Hepatocyte (in vitro differentiated cells): ENCODE data around the gene CCDC198. TPM values are rescaled to one million over a fixed set of nuclear protein-coding genes. Genes with fewer than 3 reads are reported as not detected.

Source experiments
- DNase-seq: peaks from one replicate; pipeline ENCODE4 v3.0.0-alpha.2; 2016; ENCODE audit warnings: low spot score
- H2AFZ ChIP-seq: fragments of 200-600 bp; sonication (generic); 2 replicates; pipeline ENCODE4 v1.6.0; 2016; ENCODE audit warnings: antibody characterized with exemption, mild to moderate bottlenecking
- H3K27ac ChIP-seq: fragments of 200-600 bp; sonication (generic); 2 replicates; pipeline ENCODE4 v1.5.1; 2016; ENCODE audit warnings: mild to moderate bottlenecking
- H3K27me3 ChIP-seq: fragments of 200-600 bp; sonication (generic); 2 replicates; pipeline ENCODE4 v1.6.1; 2016
- H3K36me3 ChIP-seq: fragments of 200-600 bp; sonication (generic); replicated peaks from 2 replicates; pipeline ENCODE4 v1.5.1; 2016; ENCODE audit warnings: low read depth; ENCODE audit not compliant: insufficient read depth
- H3K4me1 ChIP-seq: fragments of 200-600 bp; sonication (generic); 2 replicates; pipeline ENCODE4 v1.5.1; 2016; ENCODE audit warnings: mild to moderate bottlenecking, moderate library complexity; ENCODE audit not compliant: insufficient read depth
- H3K4me2 ChIP-seq: fragments of 200-600 bp; sonication (generic); 2 replicates; pipeline ENCODE4 v1.6.0; 2016
- H3K4me3 ChIP-seq: fragments of 200-600 bp; sonication (generic); 2 replicates; pipeline ENCODE4 v1.5.1; 2016; ENCODE audit warnings: mild to moderate bottlenecking
- H3K79me2 ChIP-seq: fragments of 200-600 bp; sonication (generic); 2 replicates; pipeline ENCODE4 v1.6.0; 2017; ENCODE audit warnings: mild to moderate bottlenecking
- H3K9me2 ChIP-seq: fragments of 200-600 bp; sonication (generic); replicated peaks from 2 replicates; pipeline ENCODE4 v1.6.0; 2017; ENCODE audit warnings: mild to moderate bottlenecking; ENCODE audit not compliant: insufficient read depth
- H3K9me3 ChIP-seq: fragments of 200-600 bp; sonication (generic); 2 replicates; pipeline ENCODE4 v1.5.1; 2016; ENCODE audit warnings: low read depth, mild to moderate bottlenecking
- H4K20me1 ChIP-seq: fragments of 200-600 bp; sonication (generic); 2 replicates; pipeline ENCODE4 v1.6.0; 2016; ENCODE audit warnings: mild to moderate bottlenecking; ENCODE audit not compliant: insufficient read depth, poor library complexity, severe bottlenecking
- EZH2 ChIP-seq: fragments of 200-600 bp; sonication (generic); IDR thresholded peaks from 2 replicates; pipeline ENCODE4 v1.6.1; 2016; ENCODE audit warnings: antibody characterized with exemption, mild to moderate bottlenecking, borderline replicate concordance
- EZH2phosphoT487 ChIP-seq: fragments of 200-600 bp; sonication (generic); IDR thresholded peaks from one replicate; pipeline ENCODE4 v1.6.1; 2018; ENCODE audit warnings: antibody characterized with exemption, mild to moderate bottlenecking, low read depth, moderate library complexity; ENCODE audit not compliant: unreplicated experiment, severe bottlenecking
- WGBS: methylation state at CpG from one replicate; pipeline ENCODE4 v1.1.6; 2016; ENCODE audit warnings: low lambda C conversion rate; ENCODE audit errors: missing lambda C conversion rate; 5-methylcytosine and 5-hydroxymethylcytosine counted together
- polyA plus RNA-seq: library from polyadenylated mRNA; unstranded; fragments of >200 nt; fragmentation: Nextera tagmentation; extraction: Ambion mirVana; gene quantifications from 2 replicates; pipeline ENCODE4 v1.2.1, GENCODE V29; 2016
- total RNA-seq: library from RNA; depleted of rRNA; stranded (reverse); fragments of >200 nt; gene quantifications from 2 replicates; pipeline ENCODE4 v1.2.3, GENCODE V29; 2014
- TF ChIP-seq, protein P1 (sequence below): fragments of 200-600 bp; sonication (generic); IDR thresholded peaks from 2 replicates; pipeline ENCODE4 v1.5.1; 2016; ENCODE audit warnings: antibody characterized with exemption, mild to moderate bottlenecking; ENCODE audit not compliant: poor library complexity

The CCDC198 gene
- total and polyA plus RNA-seq, 2 experiments from 2014 or later = 8.5 to 34.5 TPM

DNA sequence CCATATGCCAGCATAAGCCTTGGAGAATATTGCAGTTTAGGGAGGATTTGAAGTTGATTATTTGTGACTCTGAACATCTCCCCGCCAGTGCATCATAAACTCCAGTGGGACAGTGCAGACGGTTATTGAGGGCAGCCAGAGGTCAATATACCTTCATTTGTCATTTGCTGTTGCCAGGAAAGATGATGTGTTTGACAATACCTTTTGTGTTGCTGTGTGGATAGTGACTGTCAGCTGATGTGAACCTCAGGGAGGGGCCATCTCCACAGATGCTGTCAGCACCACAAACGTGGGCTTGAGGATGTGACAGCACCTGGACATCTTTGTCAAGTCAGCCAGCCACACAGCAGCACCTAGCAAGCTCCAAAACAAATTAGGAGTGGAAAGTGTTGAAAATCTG lies 11.5 kb downstream of the CCDC198 start:
- Histone ChIP-seq H3K4me2 (no peak overlapping the region), H4K20me1 (no peaks in the 10 kb centered on the region), H3K4me1 (no peaks in the 10 kb centered on the region), H2AFZ (no peak overlapping the region), H3K27ac (no peak overlapping the region), H3K9me3 (no peaks in the 10 kb centered on the region), H3K36me3 (no peaks in the 10 kb centered on the region), H3K4me3 (no peak overlapping the region), H3K79me2 (no peaks in the 10 kb centered on the region), H3K9me2 (no peaks in the 10 kb centered on the region), H3K27me3 (no peaks in the 10 kb centered on the region)
- TF ChIP-seq EZH2phosphoT487 = no peak
- TF ChIP-seq, protein P1, sequence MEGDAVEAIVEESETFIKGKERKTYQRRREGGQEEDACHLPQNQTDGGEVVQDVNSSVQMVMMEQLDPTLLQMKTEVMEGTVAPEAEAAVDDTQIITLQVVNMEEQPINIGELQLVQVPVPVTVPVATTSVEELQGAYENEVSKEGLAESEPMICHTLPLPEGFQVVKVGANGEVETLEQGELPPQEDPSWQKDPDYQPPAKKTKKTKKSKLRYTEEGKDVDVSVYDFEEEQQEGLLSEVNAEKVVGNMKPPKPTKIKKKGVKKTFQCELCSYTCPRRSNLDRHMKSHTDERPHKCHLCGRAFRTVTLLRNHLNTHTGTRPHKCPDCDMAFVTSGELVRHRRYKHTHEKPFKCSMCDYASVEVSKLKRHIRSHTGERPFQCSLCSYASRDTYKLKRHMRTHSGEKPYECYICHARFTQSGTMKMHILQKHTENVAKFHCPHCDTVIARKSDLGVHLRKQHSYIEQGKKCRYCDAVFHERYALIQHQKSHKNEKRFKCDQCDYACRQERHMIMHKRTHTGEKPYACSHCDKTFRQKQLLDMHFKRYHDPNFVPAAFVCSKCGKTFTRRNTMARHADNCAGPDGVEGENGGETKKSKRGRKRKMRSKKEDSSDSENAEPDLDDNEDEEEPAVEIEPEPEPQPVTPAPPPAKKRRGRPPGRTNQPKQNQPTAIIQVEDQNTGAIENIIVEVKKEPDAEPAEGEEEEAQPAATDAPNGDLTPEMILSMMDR = no peak
- no peak for TF ChIP-seq EZH2
- WGBS = 51% methylated on average over 3 of the region's 3 CpGs
- DNase-seq = no peak

DNA sequence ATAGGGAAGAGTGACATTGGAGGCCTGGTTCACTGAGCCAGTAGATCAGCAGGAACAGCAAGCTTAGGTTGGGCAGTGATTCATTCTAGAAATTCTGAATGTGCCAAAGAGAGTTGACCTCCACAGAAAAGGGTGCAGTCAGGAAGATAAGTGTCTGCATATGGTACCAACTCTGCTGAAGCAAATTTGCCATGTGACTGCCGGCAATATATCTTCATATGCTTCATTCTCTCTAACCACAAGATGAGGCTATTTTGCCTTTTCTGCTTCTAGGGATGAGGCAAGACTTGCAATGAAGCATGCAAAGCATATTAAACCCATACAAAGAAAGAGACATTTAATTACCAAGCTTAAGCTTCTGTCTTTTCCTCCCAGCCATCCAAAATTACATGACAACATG lies 13.6 kb downstream of the CCDC198 start:
- Histone ChIP-seq H3K36me3 (no peaks in the 10 kb centered on the region), H3K27ac (no peak overlapping the region), H3K4me1 (no peaks in the 10 kb centered on the region), H3K4me3 (no peak overlapping the region), H4K20me1 (no peaks in the 10 kb centered on the region), H3K27me3 (no peaks in the 10 kb centered on the region), H3K9me3 (no peaks in the 10 kb centered on the region), H2AFZ (no peak overlapping the region), H3K4me2 (no peak overlapping the region), H3K79me2 (no peaks in the 10 kb centered on the region), H3K9me2 (no peaks in the 10 kb centered on the region)
- no peak for DNase-seq
- 93% methylated on average over 1 of the region's 1 CpG for WGBS
- TF ChIP-seq EZH2phosphoT487 = no peak
- no peak for TF ChIP-seq EZH2
- TF ChIP-seq, protein P1 = no peak

DNA sequence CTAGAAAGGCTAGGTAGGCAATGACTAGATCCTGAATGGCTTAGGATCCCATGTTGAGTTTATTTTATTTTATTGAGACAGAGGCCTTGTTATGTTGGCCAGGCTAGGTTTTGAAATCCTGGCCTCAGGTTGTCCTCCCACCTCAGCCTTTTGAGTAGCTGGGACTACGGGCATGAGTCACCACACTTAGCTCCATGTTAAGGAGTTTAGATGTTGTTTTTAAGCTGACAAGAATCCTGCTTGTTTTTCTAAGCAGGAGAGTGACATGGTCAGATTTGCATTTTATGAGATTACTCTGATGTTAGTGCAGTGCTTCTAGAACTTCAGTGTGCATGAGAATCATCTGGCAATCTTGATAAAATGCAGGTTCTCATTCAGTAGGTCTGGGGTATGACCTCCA lies 14.5 kb downstream of the CCDC198 start:
- H2AFZ ChIP-seq = no peak overlapping the region
- no peaks in the 10 kb centered on the region for H3K79me2 ChIP-seq
- H3K27me3 ChIP-seq = no peaks in the 10 kb centered on the region
- H3K9me3 ChIP-seq = no peaks in the 10 kb centered on the region
- DNase-seq = no peak
- no peaks in the 10 kb centered on the region for H3K9me2 ChIP-seq
- H3K4me1 ChIP-seq = no peaks in the 10 kb centered on the region
- H3K4me3 ChIP-seq = no peak overlapping the region
- 59% methylated on average over 1 of the region's 1 CpG for WGBS
- no peak overlapping the region for H3K27ac ChIP-seq
- no peaks in the 10 kb centered on the region for H3K36me3 ChIP-seq
- H4K20me1 ChIP-seq = no peaks in the 10 kb centered on the region
- TF ChIP-seq EZH2 (no peak), EZH2phosphoT487 (no peak)
- TF ChIP-seq, protein P1 = no peak
- no peak overlapping the region for H3K4me2 ChIP-seq

DNA sequence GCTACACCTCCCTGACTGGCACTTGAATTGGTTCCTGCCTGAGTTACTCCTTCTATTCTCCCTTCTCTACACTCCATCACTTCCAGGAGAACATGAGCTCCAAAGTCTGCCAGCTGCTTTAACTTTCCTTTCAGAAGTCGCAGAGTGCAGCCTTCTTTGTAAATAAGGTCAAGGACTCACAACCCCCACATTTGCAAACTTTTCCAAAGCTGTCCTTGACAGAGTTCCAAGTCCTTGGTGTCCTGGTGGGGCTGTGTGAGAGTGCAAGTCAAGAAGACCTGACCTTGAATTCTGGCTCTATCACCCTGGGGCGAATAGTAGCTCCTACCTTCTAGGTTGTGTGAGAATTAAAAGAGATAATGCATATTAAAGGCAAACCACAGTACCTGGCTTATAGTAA lies 15.6 kb downstream of the CCDC198 start:
- H3K27me3 ChIP-seq = no peaks in the 10 kb centered on the region
- no peak for DNase-seq

More for the DNA sequence above, 15.6 kb downstream of the CCDC198 start:
- no peaks in the 10 kb centered on the region for H4K20me1 ChIP-seq
- no peaks in the 10 kb centered on the region for H3K9me2 ChIP-seq
- 74% methylated on average over 2 of the region's 2 CpGs for WGBS
- no peaks in the 10 kb centered on the region for H3K36me3 ChIP-seq
- TF ChIP-seq, protein P1 = no peak
- TF ChIP-seq EZH2 (no peak), EZH2phosphoT487 (no peak)
- H2AFZ ChIP-seq = no peak overlapping the region
- H3K4me3 ChIP-seq = no peak overlapping the region
- H3K9me3 ChIP-seq = no peaks in the 10 kb centered on the region
- H3K4me1 ChIP-seq = no peaks in the 10 kb centered on the region
- no peaks in the 10 kb centered on the region for H3K79me2 ChIP-seq
- no peak overlapping the region for H3K4me2 ChIP-seq
- H3K27ac ChIP-seq = no peak overlapping the region
